Measurements from ENCODE around the gene DUSP9. TPM values are rescaled to one million over a fixed set of nuclear protein-coding genes. Genes with fewer than 3 reads are reported as not detected.

DUSP9 gene
- total RNA-seq, 1 donor from 2014 or later, result not detected

DNA sequence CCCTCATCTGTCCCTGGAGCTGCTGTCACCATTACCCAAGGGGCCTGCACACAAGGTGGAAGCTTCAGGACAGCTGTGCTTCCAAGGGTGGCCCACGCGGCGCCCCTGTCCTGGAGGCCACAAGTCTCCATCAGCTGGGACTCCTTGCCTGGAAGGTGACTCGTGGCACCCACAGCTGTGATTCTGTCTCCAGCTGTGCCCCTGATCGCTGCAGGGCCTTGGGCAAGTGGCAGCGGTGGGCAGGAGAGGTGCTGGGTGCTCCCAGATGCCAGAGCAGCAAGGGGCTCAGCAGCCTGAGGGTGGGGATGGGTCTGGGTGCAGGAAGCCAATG, 9.0 kb upstream of the DUSP9 start:
- intact Hi-C loops (cut with micrococcal nuclease), result no loop called here
- DNase-seq, result no peak

DNA sequence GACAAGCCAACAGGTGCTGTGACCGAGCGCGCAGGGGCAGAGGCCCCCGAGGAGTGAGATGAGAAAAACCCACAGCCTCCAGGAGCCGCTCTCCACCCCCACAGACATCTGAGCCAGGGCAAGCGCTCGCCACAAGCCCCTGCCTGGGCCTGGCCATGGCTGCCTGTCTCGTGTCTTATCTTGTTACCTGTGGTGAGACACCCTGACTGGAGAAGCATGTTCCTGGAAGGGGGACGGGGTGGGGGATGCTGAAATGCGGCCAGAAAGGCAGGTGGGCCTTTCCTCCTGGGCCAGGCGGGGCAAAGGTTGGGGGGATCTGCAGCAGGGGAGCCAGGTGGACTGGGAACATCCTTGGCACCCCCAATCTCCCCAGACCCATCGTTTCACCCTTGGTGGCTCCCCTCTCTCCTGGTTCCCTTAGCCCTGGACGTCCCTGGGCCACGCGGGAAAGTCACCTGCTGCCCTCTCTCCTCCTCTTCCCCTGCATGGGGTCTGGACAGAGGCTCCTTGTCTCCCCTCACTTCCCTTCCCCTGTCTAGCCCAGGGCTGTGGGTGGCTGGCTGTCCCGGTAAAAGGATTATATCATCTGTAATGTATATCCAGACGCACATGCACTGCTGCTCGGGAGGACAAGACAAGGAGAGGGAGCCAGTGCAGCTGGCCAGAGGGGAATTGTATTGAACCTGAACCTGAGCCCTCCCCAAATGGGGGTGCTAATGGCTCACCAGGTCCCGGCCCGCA, 8.4 kb upstream of the DUSP9 start:
- H3K36me3 ChIP-seq, result no peaks in the 10 kb centered on the region
- no peak for DNase-seq
- intact Hi-C loops (cut with micrococcal nuclease), result no loop called here
- TF ChIP-seq, protein P1, sequence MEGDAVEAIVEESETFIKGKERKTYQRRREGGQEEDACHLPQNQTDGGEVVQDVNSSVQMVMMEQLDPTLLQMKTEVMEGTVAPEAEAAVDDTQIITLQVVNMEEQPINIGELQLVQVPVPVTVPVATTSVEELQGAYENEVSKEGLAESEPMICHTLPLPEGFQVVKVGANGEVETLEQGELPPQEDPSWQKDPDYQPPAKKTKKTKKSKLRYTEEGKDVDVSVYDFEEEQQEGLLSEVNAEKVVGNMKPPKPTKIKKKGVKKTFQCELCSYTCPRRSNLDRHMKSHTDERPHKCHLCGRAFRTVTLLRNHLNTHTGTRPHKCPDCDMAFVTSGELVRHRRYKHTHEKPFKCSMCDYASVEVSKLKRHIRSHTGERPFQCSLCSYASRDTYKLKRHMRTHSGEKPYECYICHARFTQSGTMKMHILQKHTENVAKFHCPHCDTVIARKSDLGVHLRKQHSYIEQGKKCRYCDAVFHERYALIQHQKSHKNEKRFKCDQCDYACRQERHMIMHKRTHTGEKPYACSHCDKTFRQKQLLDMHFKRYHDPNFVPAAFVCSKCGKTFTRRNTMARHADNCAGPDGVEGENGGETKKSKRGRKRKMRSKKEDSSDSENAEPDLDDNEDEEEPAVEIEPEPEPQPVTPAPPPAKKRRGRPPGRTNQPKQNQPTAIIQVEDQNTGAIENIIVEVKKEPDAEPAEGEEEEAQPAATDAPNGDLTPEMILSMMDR (IDR thresholded peaks at IDR 0.05; ENCODE audit: borderline replicate concordance), result no peak
- no peak overlapping the region for H3K27ac ChIP-seq (replicated peaks)
- H3K4me3 ChIP-seq, result no peak overlapping the region
- peaks cover 47% of the 10 kb centered on the region for H3K27me3 ChIP-seq (ENCODE audit: low read depth)
- no peaks in the 10 kb centered on the region for H3K9me3 ChIP-seq (replicated peaks)
- peaks cover 16% of the 10 kb centered on the region for H3K4me1 ChIP-seq

More for the DNA sequence above, 9.0 kb upstream of the DUSP9 start:
- peaks cover 11% of the 10 kb centered on the region for H3K4me1 ChIP-seq
- H3K4me3 ChIP-seq, result no peak overlapping the region
- no peaks in the 10 kb centered on the region for H3K36me3 ChIP-seq
- peaks cover 41% of the 10 kb centered on the region for H3K27me3 ChIP-seq (ENCODE audit: low read depth)
- TF ChIP-seq, protein P1 (IDR thresholded peaks at IDR 0.05; ENCODE audit: borderline replicate concordance), result no peak
- H3K27ac ChIP-seq (replicated peaks), result no peak overlapping the region
- no peaks in the 10 kb centered on the region for H3K9me3 ChIP-seq (replicated peaks)

DNA sequence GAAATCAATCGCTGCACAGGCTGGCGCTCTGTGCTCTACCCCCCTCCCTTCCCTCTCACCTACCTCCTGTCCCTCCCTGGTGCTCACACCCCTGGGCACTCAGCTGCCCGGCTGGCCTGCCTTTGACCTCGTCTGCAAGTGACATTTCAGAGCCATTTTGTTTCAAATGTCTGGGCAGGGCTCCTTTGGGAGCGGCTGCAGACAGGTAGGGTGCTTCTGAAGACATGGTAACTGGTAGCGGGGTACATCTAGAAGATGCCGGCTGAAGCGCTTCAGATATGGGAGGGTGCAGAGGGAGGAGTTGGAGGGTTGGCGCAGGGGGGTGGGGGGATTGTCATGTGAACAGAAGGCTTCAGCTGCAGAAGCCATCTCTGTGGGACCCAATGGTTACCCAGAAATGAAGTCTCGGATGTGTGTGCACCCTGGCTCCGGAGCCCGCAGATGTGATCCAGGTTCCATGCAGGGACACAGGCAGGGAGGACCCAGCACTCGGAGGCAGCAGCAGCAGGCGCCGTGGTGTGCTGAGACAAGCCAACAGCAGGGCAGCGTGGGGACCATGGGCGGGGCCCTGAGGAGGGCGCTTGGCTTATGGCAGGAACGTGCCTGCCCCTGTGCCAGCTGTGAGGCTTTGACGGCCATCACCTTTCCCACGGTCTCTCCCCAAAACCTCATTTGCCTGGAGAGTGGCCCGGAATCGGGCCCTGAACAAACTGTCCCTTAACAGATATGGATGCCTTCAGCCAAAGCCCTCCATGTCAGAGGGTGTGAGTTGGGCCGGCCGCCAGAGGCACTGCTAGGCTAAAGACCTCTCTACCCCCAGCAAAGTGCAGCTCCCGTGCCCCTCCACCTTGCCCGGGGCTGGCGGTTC, 7.6 kb upstream of the DUSP9 start:
- TF ChIP-seq, protein P1 (IDR thresholded peaks at IDR 0.05; ENCODE audit: borderline replicate concordance), result no peak
- no peak for DNase-seq
- H3K4me3 ChIP-seq, result no peak overlapping the region
- peaks cover 19% of the 10 kb centered on the region for H3K4me1 ChIP-seq
- no peaks in the 10 kb centered on the region for H3K9me3 ChIP-seq (replicated peaks)
- intact Hi-C loops (cut with micrococcal nuclease), result no loop called here
- no peak overlapping the region for H3K27ac ChIP-seq (replicated peaks)
- H3K27me3 ChIP-seq (ENCODE audit: low read depth), result peaks cover 52% of the 10 kb centered on the region
- H3K36me3 ChIP-seq, result no peaks in the 10 kb centered on the region

DNA sequence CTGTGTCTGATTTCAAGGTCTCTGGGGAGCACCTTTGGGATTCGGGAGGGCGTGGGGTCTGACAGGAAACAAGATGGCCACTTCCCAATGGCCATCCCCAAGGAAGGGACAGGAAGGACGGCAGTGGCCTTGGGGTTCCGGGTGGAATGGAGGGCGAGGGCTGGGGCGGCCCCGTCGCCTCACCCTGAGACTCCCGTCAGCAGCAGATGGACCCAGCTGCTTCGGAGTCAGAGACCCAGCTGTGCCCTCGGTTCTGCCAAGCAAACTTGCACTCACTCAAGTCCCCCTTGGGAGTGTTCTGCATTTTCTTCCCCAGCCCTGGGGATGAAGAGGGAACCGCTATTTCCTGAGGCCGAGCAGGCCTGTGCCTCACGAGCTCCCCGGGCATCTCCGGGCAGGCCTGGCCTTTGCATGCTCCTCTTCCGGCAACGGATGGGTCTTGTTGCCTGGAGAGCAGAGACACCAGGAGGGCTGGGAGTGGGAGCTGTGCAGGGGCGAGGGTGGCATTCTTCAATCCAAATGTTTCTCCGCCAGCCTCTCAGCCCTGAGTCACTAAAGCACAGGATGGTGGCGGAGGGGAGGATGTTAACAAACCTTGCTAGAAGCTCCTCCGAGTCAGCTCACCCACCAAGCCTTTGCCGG, 6.8 kb upstream of the DUSP9 start:
- H3K27me3 ChIP-seq (ENCODE audit: low read depth), result peaks cover 59% of the 10 kb centered on the region
- no peaks in the 10 kb centered on the region for H3K9me3 ChIP-seq (replicated peaks)
- H3K4me3 ChIP-seq, result no peak overlapping the region
- no peak overlapping the region for H3K27ac ChIP-seq (replicated peaks)
- peaks cover 19% of the 10 kb centered on the region for H3K4me1 ChIP-seq
- no peaks in the 10 kb centered on the region for H3K36me3 ChIP-seq
- TF ChIP-seq, protein P1 (IDR thresholded peaks at IDR 0.05; ENCODE audit: borderline replicate concordance), result no peak
- no peak for DNase-seq
- intact Hi-C loops (cut with micrococcal nuclease), result no loop called here

DNA sequence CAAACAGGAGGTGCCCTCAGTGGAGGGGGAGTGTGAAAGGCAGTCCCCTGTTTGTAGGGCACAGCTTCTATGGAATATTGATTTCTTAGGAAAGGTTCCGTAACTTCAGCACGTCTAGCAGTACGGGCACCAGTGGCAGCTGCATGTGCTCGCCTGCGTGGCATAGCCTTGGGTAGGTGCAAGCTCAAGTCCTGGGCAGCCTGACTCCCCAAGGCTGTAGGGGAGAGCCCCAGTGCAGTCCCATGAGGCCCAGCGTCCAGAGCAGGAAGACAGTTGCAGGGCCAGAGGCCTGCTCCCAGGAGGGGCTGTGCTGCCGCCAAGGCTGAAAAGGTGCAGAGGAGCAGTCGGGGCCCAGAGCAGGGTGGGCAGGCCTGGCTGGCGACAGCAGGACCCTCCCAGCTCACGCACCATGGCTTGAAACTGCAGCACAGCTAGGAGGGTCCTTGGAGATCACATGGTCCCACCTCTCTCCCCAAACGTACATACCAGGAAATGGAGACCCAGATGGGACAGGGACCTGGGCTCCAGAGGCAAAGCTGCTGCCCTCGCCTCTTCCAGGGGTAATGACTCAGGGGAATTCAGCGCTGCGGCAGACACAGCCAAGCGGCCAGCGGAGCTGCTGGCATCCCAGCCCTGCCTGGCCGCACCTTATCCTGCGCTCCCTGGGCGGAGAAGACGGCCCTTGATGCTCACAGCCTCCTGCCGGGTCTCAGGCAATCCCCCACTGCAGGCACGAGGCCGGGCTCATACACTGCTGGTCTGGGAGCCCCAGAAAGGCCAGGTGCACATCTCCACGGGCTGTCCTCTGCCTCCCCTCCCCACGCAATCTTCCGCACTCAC, 6.0 kb upstream of the DUSP9 start:
- TF ChIP-seq, protein P1 (IDR thresholded peaks at IDR 0.05; ENCODE audit: borderline replicate concordance), result no peak
- no peak for DNase-seq
- Histone ChIP-seq H3K36me3 (no peaks in the 10 kb centered on the region), H3K27me3 (ENCODE audit: low read depth) (peaks cover 67% of the 10 kb centered on the region), H3K9me3 (replicated peaks) (no peaks in the 10 kb centered on the region), H3K4me1 (peaks cover 19% of the 10 kb centered on the region), H3K4me3 (no peak overlapping the region), H3K27ac (replicated peaks) (no peak overlapping the region)
- intact Hi-C loops (cut with micrococcal nuclease), result no loop called here
